Measurements from ENCODE around the gene DONSON.
A peak's percentile ranks its signal among the peaks of the same experiment; 100 is the strongest.

DONSON gene

DNA sequence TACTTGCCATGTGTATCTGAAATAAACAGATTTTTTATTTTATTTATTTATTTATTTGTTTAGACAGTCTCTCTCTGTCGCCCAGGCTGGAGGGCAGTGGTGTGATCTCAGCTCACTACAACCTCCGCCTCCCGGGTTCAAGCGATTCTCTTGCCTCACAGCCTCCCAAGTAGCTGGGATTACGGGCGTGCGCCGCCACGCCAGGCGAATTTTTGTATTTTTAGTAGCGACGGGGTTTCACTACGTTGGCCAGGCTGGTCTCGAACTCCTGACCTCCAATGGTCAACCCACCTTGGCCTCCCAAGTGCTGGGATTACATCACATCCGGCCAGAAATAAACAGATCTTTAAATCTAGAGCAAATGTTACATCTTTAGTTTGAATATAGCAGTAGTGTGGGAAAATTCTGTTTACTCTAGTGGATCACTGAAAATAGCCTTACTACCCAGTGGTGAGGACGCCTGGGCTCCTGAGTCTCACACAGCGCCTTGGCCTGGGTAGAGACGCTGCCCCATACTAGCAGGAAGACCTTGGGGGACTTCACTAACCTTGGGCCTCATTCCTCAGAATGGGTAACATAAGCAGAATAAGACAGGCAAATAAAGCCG, 47.3 kb downstream of the DONSON start:
- DNase-seq = peak; percentile 37

DNA sequence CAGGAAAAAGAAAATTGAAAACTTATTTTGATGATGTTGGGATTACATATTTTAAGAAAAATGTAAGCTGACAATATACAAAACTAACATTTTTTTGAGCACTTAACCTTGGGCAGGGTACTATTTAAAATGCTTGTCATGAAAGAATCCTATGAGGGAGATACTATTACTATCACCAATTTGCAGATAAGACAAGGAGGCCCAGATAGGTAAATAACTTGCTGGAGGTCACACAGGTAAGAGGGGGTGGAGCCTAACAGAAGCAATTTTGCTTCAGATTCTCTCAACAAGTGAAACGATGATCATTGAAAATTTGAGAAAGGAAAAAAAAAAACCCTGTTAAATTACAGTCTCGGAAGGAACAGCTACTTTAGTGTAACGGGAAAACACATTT, 47.8 kb downstream of the DONSON start:
- DNase-seq = no peak

GRCh38 chr21:33539616-33540015, 48.9 kb downstream of the DONSON start:
- no peak for DNase-seq

- DNase-seq = no peak
These were observed 51.3 kb downstream of the DONSON start for GRCh38 chr21:33537212-33537611.

- no peak for DNase-seq
These were observed 57.5 kb downstream of the DONSON start for GRCh38 chr21:33531007-33531406.
